ENCODE data around the gene CYP19A1. TPM values are rescaled to one million over a fixed set of nuclear protein-coding genes. Genes with fewer than 3 reads are reported as not detected.

The CYP19A1 gene
- total and polyA plus RNA-seq, 2 experiments from 2014 or later, result 0.69 to 2.6 TPM

DNA sequence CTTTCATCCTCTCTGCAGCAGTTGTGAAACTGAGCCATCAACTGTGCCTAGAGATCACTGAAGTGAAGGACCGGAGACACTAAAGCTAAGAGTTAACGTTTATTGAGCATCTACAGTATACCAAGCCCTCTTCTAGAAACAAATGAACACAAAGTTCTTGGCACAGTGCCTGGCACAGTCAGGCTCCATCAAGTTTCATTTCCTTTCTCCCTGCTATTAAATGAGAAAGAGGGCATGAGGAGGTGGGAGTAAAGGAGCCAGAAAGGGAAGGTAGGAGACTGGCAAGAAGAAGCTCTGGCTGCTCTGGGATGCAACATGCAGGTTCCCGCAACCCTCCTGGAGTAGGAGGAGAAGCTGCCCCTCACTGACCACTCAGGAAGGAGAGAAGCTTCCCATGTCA is 30.6 kb downstream of the CYP19A1 start:
- DNase-seq (ENCODE audit: low read depth in 1 of 2, low spot score in 1 of 2), result peak in 1 of 2 donors; percentile 35
- H3K9me3 ChIP-seq (ENCODE audit: low read depth), result no peaks in the 10 kb centered on the region
- H3K27me3 ChIP-seq, result no peaks in the 10 kb centered on the region
- peaks cover 31% of the 10 kb centered on the region for H3K4me1 ChIP-seq (ENCODE audit: low read depth)
- TF ChIP-seq, protein P1, sequence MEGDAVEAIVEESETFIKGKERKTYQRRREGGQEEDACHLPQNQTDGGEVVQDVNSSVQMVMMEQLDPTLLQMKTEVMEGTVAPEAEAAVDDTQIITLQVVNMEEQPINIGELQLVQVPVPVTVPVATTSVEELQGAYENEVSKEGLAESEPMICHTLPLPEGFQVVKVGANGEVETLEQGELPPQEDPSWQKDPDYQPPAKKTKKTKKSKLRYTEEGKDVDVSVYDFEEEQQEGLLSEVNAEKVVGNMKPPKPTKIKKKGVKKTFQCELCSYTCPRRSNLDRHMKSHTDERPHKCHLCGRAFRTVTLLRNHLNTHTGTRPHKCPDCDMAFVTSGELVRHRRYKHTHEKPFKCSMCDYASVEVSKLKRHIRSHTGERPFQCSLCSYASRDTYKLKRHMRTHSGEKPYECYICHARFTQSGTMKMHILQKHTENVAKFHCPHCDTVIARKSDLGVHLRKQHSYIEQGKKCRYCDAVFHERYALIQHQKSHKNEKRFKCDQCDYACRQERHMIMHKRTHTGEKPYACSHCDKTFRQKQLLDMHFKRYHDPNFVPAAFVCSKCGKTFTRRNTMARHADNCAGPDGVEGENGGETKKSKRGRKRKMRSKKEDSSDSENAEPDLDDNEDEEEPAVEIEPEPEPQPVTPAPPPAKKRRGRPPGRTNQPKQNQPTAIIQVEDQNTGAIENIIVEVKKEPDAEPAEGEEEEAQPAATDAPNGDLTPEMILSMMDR (IDR thresholded peaks at IDR 0.05; ENCODE audit: low read depth, low read length), result no peak
- H3K4me3 ChIP-seq, result no peak overlapping the region
- no peak overlapping the region for H3K27ac ChIP-seq
- no peaks in the 10 kb centered on the region for H3K36me3 ChIP-seq

DNA sequence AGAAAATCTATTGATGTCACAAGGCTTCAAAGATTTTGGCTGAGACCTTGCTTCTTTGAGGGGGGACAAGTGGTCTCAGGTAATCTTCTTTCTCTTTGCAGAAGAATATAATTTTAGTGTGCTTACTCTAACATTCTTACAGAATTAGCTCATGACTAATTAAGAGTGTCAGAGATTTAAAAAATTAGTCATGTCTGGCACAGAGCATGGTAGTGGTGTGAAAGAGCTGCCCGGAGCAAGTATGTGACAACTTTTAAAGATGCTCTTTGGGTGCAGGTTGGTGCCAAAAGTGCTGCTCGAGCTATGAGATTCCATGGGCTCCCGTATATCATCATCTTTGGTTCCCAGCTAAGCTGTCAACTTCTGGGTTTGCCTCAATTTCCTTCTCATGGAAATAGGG is 31.1 kb downstream of the CYP19A1 start:
- H3K36me3 ChIP-seq, result no peaks in the 10 kb centered on the region
- H3K27me3 ChIP-seq, result no peaks in the 10 kb centered on the region
- TF ChIP-seq, protein P1 (IDR thresholded peaks at IDR 0.05; ENCODE audit: low read depth, low read length), result no peak
- H3K9me3 ChIP-seq (ENCODE audit: low read depth), result no peaks in the 10 kb centered on the region
- H3K27ac ChIP-seq, result no peak overlapping the region
- no peak overlapping the region for H3K4me3 ChIP-seq
- peaks cover 32% of the 10 kb centered on the region for H3K4me1 ChIP-seq (ENCODE audit: low read depth)
- no peak for DNase-seq (ENCODE audit: low read depth in 1 of 2, low spot score in 1 of 2)

DNA sequence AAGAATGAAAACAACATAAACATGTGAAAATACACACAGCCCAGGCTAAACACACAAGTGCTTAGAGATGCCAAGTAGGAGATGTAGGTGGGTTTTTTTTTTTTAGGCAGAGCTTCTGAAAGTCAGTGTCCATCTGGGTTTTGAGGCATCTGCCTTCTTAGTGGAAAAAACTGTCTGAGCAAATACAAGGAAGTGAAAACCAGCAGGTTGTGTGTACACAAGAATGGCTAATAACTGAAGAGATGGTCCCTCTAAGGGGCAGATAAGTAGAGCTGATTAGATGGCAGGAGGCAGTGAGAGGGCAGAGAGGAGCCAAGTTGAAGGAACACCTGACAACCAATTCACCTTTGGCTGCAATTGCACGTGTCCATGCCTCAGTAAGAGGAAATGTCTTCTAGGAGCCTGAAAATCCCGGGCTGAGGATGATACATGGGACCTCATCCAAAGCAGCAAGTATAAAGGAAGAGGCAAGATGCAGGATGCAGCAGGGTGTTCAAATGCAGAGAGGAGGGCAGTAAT is 34.9 kb downstream of the CYP19A1 start:
- no peak for DNase-seq (ENCODE audit: low read depth in 1 of 2, low spot score in 1 of 2)
- H3K36me3 ChIP-seq, result no peaks in the 10 kb centered on the region
- no peaks in the 10 kb centered on the region for H3K9me3 ChIP-seq (ENCODE audit: low read depth)
- H3K4me1 ChIP-seq (ENCODE audit: low read depth), result peaks cover 26% of the 10 kb centered on the region
- H3K27ac ChIP-seq, result peak overlapping the region; percentile 65
- TF ChIP-seq, protein P1 (IDR thresholded peaks at IDR 0.05; ENCODE audit: low read depth, low read length), result no peak
- no peaks in the 10 kb centered on the region for H3K27me3 ChIP-seq
- H3K4me3 ChIP-seq, result no peak overlapping the region

DNA sequence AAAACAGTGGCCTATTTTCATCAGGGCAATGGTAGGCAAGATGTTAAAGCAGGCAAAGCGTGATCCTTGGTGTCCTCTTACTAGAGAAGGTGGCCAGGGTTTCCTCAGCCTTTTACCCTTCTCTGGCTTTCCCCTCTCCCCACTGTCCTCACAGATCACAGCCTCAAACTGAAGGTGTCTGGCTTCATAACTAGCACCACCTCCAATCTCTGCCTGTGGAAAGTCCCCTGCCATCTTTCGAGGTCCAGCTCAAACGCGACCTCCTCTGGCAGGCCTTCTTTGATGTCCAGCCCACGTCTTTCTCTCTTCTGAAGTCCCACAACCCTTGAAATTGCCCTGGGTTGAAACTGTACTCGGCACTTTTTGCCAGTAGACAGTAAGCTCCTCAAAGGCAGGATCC is 35.9 kb downstream of the CYP19A1 start:
- TF ChIP-seq, protein P1 (IDR thresholded peaks at IDR 0.05; ENCODE audit: low read depth, low read length), result no peak
- H3K27me3 ChIP-seq, result no peaks in the 10 kb centered on the region
- H3K36me3 ChIP-seq, result no peaks in the 10 kb centered on the region
- no peaks in the 10 kb centered on the region for H3K9me3 ChIP-seq (ENCODE audit: low read depth)
- peaks cover 28% of the 10 kb centered on the region for H3K4me1 ChIP-seq (ENCODE audit: low read depth)
- no peak overlapping the region for H3K27ac ChIP-seq
- no peak for DNase-seq (ENCODE audit: low read depth in 1 of 2, low spot score in 1 of 2)
- H3K4me3 ChIP-seq, result no peak overlapping the region

DNA sequence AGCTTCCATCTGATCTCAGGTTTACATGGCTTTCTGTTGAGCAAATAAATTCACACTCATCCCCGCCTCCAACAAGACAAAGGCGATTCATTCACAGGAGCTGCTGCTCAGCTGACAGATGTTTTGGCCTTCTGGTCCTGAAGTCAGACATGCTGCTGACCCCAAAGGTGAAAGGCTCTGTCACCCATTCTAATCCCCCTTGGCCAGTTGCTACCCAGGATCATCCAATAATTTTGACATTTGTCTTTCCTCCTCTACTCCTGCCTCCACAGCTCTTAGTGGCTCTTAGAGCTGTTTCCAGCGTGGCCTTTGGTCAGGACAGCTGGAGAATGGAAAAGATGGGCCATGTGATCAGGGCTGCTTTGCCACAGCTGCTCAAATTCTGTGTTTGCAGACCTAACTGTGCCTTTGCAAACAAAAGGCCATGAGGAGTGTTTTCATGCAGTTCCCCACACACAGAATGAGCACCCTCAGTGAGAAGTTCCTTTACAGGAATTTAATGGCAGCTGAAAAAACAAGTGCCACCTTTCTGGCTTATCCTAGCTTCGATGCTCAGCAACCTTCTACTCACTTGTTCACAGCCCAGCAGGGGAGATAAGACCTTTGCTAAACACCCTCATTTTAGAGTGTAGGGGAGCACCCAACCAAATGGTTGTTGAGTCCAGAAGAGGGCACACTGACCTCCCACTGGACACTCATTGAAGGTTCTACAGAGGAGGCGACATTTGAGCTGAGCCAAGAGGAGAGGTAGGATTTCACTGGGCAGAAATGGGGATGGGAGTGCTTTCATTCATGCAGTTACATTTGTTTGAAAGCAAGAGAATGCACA is 39.0 kb downstream of the CYP19A1 start:
- no peak for DNase-seq (ENCODE audit: low read depth in 1 of 2, low spot score in 1 of 2)
- H3K4me1 ChIP-seq (ENCODE audit: low read depth), result peaks cover 26% of the 10 kb centered on the region
- H3K27ac ChIP-seq, result no peak overlapping the region
- H3K36me3 ChIP-seq, result no peaks in the 10 kb centered on the region
- no peaks in the 10 kb centered on the region for H3K9me3 ChIP-seq (ENCODE audit: low read depth)
- TF ChIP-seq, protein P1 (IDR thresholded peaks at IDR 0.05; ENCODE audit: low read depth, low read length), result no peak
- H3K4me3 ChIP-seq, result no peak overlapping the region
- H3K27me3 ChIP-seq, result no peaks in the 10 kb centered on the region

Measured in cardiac muscle cell (in vitro differentiated cells and primary cell).